Mononuclear cell (primary cell): ENCODE results near the gene LAMA2. TPM values are rescaled to one million over a fixed set of nuclear protein-coding genes. Genes with fewer than 3 reads are reported as not detected.

ENCODE experiments used
- H3K27me3 ChIP-seq: 2 replicates; pipeline ENCODE4 v1.6.0; 2011; ENCODE audit warnings: low read length, control low read depth; ENCODE audit not compliant: insufficient read depth
- H3K4me1 ChIP-seq: 2 replicates; pipeline ENCODE4 v1.5.1; 2011; ENCODE audit warnings: mild to moderate bottlenecking, low read length, control low read depth; ENCODE audit not compliant: insufficient read depth
- H3K4me3 ChIP-seq: 2 replicates; pipeline ENCODE4 v1.5.1; 2011; ENCODE audit warnings: mild to moderate bottlenecking, low read length, moderate library complexity
- H3K9me3 ChIP-seq: 2 replicates; pipeline ENCODE4 v1.5.1; 2011; ENCODE audit warnings: low read depth, mild to moderate bottlenecking, control low read depth, low read length
- total RNA-seq: library from RNA; depleted of rRNA; stranded (reverse); fragments of >200 nt; gene quantifications from one replicate; pipeline ENCODE4 v1.2.3, GENCODE V29; 2012

The LAMA2 gene
- total RNA-seq, 1 donor, result 0.63 TPM

- Histone ChIP-seq H3K4me3 (no peak overlapping the region), H3K27me3 (no peaks in the 10 kb centered on the region), H3K4me1 (no peaks in the 10 kb centered on the region), H3K9me3 (no peaks in the 10 kb centered on the region)
Measured at GRCh38 chr6:129194306-129194941, 311.5 kb downstream of the LAMA2 start.

- Histone ChIP-seq H3K4me1 (no peaks in the 10 kb centered on the region), H3K9me3 (no peaks in the 10 kb centered on the region), H3K27me3 (no peaks in the 10 kb centered on the region), H3K4me3 (no peak overlapping the region)
Measured at GRCh38 chr6:129195161-129195560, 312.2 kb downstream of the LAMA2 start.

GRCh38 chr6:129195643-129196042, 312.7 kb downstream of the LAMA2 start:
- Histone ChIP-seq H3K4me1 (no peaks in the 10 kb centered on the region), H3K9me3 (no peaks in the 10 kb centered on the region), H3K4me3 (no peak overlapping the region), H3K27me3 (no peaks in the 10 kb centered on the region)

- H3K9me3 ChIP-seq, result no peaks in the 10 kb centered on the region
- H3K4me1 ChIP-seq, result no peaks in the 10 kb centered on the region
- no peaks in the 10 kb centered on the region for H3K27me3 ChIP-seq
- no peak overlapping the region for H3K4me3 ChIP-seq
Measured at GRCh38 chr6:129197154-129197553, 314.2 kb downstream of the LAMA2 start.

GRCh38 chr6:129200151-129200550, 317.2 kb downstream of the LAMA2 start:
- Histone ChIP-seq H3K9me3 (no peaks in the 10 kb centered on the region), H3K27me3 (no peaks in the 10 kb centered on the region), H3K4me3 (no peak overlapping the region), H3K4me1 (no peaks in the 10 kb centered on the region)

- Histone ChIP-seq H3K9me3 (no peaks in the 10 kb centered on the region), H3K4me1 (no peaks in the 10 kb centered on the region), H3K4me3 (no peak overlapping the region), H3K27me3 (no peaks in the 10 kb centered on the region)
Measured at GRCh38 chr6:129203190-129203900, 320.4 kb downstream of the LAMA2 start.

- Histone ChIP-seq H3K27me3 (no peaks in the 10 kb centered on the region), H3K4me3 (no peak overlapping the region)
Measured at GRCh38 chr6:129206821-129207220, 323.9 kb downstream of the LAMA2 start.

GRCh38 chr6:129207832-129208231, 324.9 kb downstream of the LAMA2 start:
- H3K27me3 ChIP-seq, result no peaks in the 10 kb centered on the region
- no peaks in the 10 kb centered on the region for H3K9me3 ChIP-seq
- no peaks in the 10 kb centered on the region for H3K4me1 ChIP-seq
- no peak overlapping the region for H3K4me3 ChIP-seq

More at GRCh38 chr6:129206821-129207220, 323.9 kb downstream of the LAMA2 start:
- H3K9me3 ChIP-seq, result no peaks in the 10 kb centered on the region
- H3K4me1 ChIP-seq, result no peaks in the 10 kb centered on the region

GRCh38 chr6:129208415-129209034, 325.6 kb downstream of the LAMA2 start:
- Histone ChIP-seq H3K4me3 (no peak overlapping the region), H3K4me1 (no peaks in the 10 kb centered on the region), H3K9me3 (no peaks in the 10 kb centered on the region), H3K27me3 (no peaks in the 10 kb centered on the region)

GRCh38 chr6:129209355-129209754, 326.4 kb downstream of the LAMA2 start:
- Histone ChIP-seq H3K4me3 (no peak overlapping the region), H3K9me3 (no peaks in the 10 kb centered on the region), H3K27me3 (no peaks in the 10 kb centered on the region), H3K4me1 (no peaks in the 10 kb centered on the region)

GRCh38 chr6:129210684-129211083, 327.7 kb downstream of the LAMA2 start:
- H3K9me3 ChIP-seq, result no peaks in the 10 kb centered on the region
- H3K27me3 ChIP-seq, result no peaks in the 10 kb centered on the region
- no peak overlapping the region for H3K4me3 ChIP-seq
- H3K4me1 ChIP-seq, result no peaks in the 10 kb centered on the region

- no peaks in the 10 kb centered on the region for H3K9me3 ChIP-seq
- no peaks in the 10 kb centered on the region for H3K27me3 ChIP-seq
- H3K4me3 ChIP-seq, result no peak overlapping the region
- H3K4me1 ChIP-seq, result no peaks in the 10 kb centered on the region
Measured at GRCh38 chr6:129211626-129212025, 328.7 kb downstream of the LAMA2 start.

- no peaks in the 10 kb centered on the region for H3K9me3 ChIP-seq
- no peaks in the 10 kb centered on the region for H3K4me1 ChIP-seq
- H3K4me3 ChIP-seq, result no peak overlapping the region
- no peaks in the 10 kb centered on the region for H3K27me3 ChIP-seq
Measured at GRCh38 chr6:129212081-129212480, 329.1 kb downstream of the LAMA2 start.

- H3K4me3 ChIP-seq, result no peak overlapping the region
- H3K27me3 ChIP-seq, result no peaks in the 10 kb centered on the region
- no peaks in the 10 kb centered on the region for H3K9me3 ChIP-seq
- H3K4me1 ChIP-seq, result no peaks in the 10 kb centered on the region
Measured at GRCh38 chr6:129215246-129215645, 332.3 kb downstream of the LAMA2 start.

GRCh38 chr6:129215916-129216520, 333.1 kb downstream of the LAMA2 start:
- Histone ChIP-seq H3K4me1 (no peaks in the 10 kb centered on the region), H3K27me3 (no peaks in the 10 kb centered on the region), H3K9me3 (no peaks in the 10 kb centered on the region), H3K4me3 (no peak overlapping the region)
